Peyer's patch (tissue), 4 donors: Measurements from ENCODE around the gene TULP1.

Experiments
- POLR2A ChIP-seq, 2 donors: fragments of 450-650 bp; IDR thresholded peaks; one replicate each; pipeline ENCODE4 v1.5.1; 2017; ENCODE audit warnings: antibody characterized with exemption in 2 of 2, mild to moderate bottlenecking in 2 of 2, moderate library complexity in 2 of 2
- TF ChIP-seq, protein P1 (sequence below), 6 experiments: fragments of 450-650 bp in 4 of 6; fragments of 200-600 bp in 2 of 6; sonication (generic) in 1 of 6; IDR thresholded peaks; one replicate each; pipeline ENCODE4 v1.5.1; 2017 to 2019; ENCODE audit warnings: antibody characterized with exemption in 6 of 6, mild to moderate bottlenecking in 3 of 6, moderate library complexity in 1 of 6

DNA sequence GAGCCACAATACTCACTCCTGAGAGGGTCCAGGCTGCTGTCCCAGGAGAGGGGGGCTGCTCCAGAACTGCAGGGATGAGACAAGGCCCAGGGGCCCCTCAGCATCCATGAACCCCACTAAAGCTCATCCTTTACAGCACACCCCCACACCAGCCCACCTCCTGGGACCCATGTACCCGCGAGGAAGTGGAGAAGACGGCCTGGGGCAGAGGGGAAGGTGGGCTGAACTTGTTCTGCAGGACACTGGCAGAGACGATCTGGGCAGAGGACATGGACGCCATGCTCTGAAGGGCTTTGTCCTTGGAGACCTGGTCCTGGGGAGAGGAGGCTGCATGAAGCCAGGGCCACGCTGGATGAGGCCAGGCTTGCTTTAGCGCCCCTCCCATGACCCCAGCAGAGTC lies 34.4 kb downstream of the TULP1 start:
- no peak for TF ChIP-seq POLR2A (IDR thresholded peaks at IDR 0.05)
- TF ChIP-seq, protein P1, sequence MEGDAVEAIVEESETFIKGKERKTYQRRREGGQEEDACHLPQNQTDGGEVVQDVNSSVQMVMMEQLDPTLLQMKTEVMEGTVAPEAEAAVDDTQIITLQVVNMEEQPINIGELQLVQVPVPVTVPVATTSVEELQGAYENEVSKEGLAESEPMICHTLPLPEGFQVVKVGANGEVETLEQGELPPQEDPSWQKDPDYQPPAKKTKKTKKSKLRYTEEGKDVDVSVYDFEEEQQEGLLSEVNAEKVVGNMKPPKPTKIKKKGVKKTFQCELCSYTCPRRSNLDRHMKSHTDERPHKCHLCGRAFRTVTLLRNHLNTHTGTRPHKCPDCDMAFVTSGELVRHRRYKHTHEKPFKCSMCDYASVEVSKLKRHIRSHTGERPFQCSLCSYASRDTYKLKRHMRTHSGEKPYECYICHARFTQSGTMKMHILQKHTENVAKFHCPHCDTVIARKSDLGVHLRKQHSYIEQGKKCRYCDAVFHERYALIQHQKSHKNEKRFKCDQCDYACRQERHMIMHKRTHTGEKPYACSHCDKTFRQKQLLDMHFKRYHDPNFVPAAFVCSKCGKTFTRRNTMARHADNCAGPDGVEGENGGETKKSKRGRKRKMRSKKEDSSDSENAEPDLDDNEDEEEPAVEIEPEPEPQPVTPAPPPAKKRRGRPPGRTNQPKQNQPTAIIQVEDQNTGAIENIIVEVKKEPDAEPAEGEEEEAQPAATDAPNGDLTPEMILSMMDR (IDR thresholded peaks at IDR 0.05) = no peak
